ENCODE results near the gene COL6A1.

The COL6A1 gene

GRCh38 chr21:46049890-46050667, 68.5 kb downstream of the COL6A1 start:
- no peak for DNase-seq (ENCODE audit: low read depth)

- DNase-seq (ENCODE audit: low read depth): no peak
These were observed 69.3 kb downstream of the COL6A1 start for GRCh38 chr21:46050668-46051378.

- DNase-seq (ENCODE audit: low read depth): no peak
These were observed 69.8 kb downstream of the COL6A1 start for GRCh38 chr21:46051379-46051770.

- DNase-seq (ENCODE audit: low read depth): no peak
These were observed 70.5 kb downstream of the COL6A1 start for GRCh38 chr21:46051821-46052675.

GRCh38 chr21:46052703-46053651, 71.4 kb downstream of the COL6A1 start:
- DNase-seq (ENCODE audit: low read depth): peak; percentile 58

GRCh38 chr21:46054031-46054430, 72.5 kb downstream of the COL6A1 start:
- DNase-seq (ENCODE audit: low read depth): no peak

- no peak for DNase-seq (ENCODE audit: low read depth)
These were observed 72.9 kb downstream of the COL6A1 start for GRCh38 chr21:46054451-46054881.

All from stimulated activated CD8-positive, alpha-beta memory T cell treated with anti-CD3 and anti-CD28 coated beads, Interleukin-4, amount 100 ng/mL, for 24 hours (primary cell).